Measurements from ENCODE around the gene SSR4.
"Not testable (repeated sequence)": the region's sequence is repeated elsewhere in the genome, so short reads cannot be mapped to it uniquely, and the experiment has no call there.

SSR4 gene

DNA sequence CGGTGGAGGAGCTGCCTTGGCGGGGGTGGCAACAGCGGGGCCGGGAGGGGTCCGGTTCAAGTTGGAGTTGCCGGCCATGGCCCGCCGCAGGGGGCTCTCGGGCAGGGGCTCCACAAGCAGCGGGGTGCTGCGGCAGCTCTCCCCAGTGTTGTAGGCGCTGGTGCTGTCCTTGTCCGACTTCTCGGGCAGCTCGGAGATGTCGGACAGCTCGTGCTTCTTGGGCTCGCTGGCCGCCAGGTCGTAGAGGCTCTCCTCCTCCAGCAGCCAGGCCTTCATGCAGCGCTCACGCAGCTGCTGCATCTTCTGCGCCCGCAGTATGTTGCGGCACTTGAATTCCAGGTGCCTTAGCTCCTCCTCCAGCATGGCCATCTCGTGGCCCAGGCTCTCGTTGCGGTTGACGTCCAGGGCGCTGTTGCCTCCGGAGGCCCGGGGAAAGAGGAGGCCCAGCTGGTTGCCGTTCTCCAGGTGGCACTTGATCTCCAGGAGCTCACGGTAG is 9.7 kb downstream of the SSR4 start:
- no peak for DNase-seq (ENCODE audit: low read depth in 2 of 2)

DNA sequence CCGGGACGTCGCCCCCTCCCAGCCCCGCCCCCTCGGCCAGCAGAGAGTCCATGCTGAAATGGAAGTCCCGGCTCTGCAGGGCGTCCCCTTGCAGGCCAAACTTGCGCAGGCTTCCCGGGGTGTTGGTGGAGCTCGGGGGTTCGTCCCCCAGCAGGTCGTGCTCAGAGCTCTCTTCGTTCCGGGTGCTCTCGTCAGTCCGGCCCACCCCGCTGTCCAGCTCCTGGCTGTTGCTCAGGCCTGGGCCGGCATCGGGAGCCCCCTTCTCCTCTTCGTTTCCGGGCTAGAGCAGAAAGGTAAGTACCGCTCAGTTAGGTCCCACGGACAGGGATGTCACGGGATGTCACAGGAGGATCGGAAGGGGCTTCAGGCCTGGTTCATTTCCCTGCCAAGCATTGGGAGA is 10.2 kb downstream of the SSR4 start:
- DNase-seq (ENCODE audit: low read depth in 2 of 2) = no peak

DNA sequence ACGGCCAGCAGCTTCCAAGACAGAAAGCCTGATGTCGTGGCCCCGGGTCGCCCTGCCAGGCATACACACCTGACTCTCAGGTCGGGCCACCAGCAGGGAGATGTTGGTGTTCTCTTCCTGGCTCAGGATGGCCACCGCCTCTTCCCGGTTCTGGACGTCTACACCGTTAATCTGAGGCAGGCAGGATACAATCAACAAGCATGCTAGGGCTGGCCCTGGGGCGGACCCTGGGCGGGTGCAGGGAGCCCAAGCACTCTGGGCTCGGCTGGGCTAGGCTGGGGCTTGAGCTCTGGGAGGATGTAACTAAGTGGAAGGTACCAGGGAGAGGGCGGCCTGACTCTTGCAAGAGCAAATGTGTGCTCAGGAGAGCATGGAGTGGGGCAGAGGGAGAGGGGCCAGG is 11.0 kb downstream of the SSR4 start:
- no peak for DNase-seq (ENCODE audit: low read depth in 2 of 2)

DNA sequence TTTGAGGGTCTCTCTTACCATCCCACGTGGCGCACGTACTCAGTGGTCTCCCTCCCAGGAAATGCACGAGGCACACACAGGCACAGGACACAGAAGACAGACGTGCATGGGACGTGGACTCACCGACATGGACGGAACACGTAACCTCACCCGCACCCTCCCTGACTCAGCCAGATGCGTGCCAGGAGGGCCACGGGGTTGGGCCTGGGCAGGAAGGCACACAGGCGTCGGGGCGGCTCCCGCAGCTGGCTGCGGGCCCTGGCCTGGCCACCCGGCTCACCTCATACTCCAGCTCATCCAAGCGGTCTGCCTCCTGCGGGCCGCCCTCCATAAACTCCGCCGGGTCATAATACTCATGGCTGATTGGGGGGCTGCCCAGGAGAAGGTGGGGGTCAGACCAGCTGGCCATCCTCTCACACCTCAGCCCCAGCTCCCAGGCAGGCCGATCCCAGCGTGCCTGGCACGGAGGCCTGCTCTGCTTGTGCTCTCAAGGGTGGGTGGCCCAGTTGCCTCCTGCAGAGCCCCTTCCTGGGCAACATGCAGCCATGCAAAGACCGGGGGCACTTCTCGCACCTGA is 12.6 kb downstream of the SSR4 start:
- DNase-seq (ENCODE audit: low read depth in 2 of 2) = no peak

DNA sequence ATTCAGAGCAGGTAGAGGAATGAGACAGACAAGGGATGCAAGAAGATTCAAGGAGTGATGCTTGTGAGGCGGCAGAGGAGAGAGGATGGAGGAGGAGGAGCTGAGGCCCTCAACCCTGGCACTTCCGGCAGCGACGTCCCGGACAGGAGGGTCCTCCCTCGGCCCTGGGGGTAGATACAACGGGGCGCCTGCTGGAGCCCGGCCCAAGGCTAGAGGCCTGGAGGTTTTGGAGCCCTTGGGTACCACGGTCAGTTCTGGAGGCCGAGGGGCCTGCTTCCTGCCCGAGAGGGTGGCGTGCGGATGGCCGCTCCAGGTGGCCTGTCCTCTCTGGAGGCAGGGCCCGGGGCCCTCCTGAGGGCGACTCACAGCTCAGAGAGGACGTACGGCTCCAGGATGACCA is 13.5 kb downstream of the SSR4 start:
- DNase-seq (ENCODE audit: low read depth in 2 of 2) = no peak

DNA sequence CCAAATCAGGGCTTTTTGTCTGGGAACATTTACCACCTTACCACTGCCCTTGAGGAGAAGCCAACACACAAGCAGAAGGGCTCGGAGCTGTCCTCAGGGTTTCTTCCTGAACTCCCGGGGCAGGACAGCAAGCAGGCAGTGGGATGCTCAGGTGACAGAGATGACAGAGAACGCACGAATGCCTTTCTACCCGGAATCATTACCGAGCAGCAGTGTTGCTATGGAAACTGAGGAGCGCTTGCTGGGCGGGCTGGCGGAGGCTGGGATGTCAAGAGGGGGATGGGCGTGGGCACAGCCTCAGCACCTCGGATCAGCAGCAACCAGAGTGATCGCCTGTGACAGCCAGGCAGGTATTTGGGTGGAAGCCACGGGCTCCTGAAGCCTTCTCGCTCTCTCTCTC is 17.8 kb downstream of the SSR4 start:
- no peak for DNase-seq (ENCODE audit: low read depth in 2 of 2)

DNA sequence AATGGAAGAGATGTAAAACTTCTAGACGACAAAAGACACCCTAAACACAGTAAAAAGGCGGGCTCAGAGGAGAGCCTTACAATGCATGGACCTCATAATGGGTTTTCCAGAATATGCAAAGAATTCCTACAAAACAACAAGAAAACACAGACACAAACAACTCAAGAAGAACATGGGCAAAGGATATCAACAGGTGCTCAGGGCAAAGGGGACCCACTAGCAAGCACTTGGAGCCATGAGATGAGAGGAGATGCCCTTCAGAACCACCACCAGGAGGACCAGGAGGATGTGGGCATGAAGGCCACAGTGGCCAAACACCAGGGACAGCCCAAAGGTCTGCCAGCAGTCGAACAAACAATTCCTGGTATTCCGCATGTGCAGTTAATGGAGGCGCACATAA is 18.7 kb downstream of the SSR4 start:
- no peak for DNase-seq (ENCODE audit: low read depth in 2 of 2)

DNA sequence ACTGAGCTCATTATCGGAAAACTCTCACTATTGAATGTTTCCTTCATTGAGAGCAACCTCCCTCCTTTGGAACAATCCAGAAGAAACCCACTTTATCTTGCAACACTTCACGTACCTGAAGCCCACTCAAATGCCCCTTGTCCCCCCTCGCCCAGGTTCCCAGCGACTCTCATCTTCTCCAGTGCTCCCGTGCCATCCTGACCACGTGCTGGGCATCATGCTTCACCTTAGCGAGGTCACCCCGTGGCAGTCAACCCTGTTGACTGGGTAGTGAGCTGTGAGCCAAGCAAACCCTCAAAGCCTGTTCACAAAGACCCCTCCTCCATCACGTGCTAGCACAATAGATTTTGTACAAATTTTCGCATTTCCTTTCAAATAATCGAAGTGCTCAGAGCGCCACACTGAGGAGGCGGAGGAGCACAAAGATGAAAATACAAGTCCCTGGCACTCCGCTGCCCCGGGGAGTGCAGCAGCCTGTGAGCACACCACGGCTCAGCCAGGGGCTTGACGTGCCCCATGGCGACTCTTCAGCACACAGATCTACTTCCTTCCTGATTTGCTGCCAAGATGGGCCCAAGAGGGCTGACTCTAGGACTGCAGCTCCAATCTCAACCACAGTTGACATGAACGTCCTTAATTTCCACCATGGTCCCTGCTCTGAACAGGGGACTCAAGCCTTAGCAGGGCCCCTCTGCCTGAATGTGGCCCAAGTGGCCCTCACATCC is 20.3 kb downstream of the SSR4 start:
- DNase-seq (ENCODE audit: low read depth in 2 of 2) = no peak

DNA sequence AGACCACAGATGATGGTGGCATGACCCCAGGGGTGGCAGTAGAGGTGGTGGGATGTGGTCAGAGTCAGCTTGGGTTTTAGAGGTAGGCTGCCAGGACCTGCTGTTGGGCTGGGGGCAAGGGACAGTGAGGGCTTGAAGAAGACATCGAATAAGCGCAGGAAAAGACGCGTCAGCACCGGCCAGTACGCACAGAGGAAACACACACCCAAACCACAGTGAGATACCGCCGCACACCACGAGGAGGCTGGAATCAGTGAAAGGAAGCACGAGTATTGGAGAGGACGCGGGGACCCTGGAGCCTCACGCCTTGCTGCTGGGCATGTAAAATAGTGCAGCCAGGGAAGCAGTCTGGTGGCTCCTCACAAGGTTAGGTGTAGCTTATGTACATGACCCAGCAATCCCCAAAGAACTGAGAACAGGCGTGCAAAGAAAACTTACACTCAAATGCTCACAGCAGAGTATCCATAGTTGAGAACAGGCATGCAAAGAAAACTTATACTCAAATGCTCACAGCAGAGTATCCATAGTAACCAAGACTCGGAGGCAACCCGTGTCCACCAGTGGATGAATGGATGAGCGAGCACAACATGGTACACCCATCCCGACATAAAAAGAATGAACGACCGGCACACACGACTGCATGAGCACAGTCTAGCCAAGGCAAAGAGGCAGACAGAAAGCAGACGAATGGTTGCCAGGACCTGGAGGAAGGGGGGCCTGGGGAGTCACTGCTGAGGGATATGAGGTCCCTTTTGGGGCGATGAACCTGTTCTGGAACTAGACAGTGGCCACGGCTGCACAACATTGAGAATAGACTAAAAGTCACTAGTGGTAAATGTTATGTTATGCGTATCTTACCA is 22.6 kb downstream of the SSR4 start:
- no peak for DNase-seq (ENCODE audit: low read depth in 2 of 2)

DNA sequence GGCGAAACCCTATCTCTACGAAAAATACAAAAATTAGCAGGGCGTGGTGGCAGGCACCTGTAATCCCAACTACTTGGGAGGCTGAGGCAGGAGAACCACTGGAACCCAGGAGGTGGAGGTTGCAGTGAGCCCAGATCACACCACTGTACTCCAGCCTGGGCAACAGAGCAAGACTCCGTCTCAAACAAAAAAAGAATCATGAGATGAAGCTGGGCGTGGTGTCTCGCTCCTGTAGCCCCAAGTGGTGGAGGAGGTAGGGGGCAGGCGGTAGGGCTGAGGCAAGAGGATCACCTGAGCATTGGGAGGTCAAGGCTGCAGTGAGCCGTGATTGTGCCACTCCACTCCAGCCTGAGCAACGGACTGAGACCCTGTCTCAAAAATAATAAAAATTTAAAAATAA is 23.6 kb downstream of the SSR4 start:
- not testable (repeated sequence) for DNase-seq (ENCODE audit: low read depth in 2 of 2)

DNA sequence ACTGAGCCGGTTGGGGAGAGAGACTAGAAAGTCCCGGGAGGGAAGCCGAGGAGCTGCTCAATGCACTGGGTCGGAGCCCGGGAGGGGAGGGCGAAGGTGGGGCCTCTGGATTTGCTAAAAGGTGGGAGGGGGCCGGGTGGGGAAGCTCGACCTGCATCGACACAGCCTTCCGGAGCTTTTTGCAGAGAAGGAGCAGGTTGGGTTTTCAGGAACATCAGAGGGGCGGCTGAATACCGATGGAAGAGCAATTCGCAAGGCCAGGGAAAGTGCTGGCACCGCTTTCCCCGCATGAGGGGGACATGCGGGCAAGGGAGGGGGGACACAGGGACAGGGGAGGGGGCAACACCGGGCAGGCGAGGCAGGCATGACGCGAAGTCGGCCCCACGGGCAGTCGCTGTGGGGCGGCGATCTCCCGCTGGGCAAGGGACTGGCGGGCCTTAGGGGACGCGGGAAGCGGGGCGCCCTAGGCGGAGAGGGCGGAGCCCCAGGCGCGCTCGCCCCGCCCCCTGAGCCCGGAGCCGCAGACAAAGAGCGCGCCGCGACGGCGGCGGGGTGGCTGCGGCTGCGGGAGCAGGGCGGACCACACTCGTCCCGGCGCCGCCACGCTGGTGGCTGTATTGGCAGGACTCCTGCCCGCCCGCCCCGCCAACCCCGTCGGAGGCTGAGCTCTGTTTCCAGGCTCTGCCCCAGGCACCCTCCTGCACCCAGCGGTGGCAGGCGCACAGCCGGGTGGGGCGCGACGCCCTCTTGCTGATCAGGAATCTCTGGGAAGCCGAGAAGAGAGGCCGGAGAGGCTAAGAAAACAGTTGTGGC is 24.3 kb downstream of the SSR4 start:
- DNase-seq (ENCODE audit: low read depth in 2 of 2) = peak in 1 of 2 donors; percentile 24

DNA sequence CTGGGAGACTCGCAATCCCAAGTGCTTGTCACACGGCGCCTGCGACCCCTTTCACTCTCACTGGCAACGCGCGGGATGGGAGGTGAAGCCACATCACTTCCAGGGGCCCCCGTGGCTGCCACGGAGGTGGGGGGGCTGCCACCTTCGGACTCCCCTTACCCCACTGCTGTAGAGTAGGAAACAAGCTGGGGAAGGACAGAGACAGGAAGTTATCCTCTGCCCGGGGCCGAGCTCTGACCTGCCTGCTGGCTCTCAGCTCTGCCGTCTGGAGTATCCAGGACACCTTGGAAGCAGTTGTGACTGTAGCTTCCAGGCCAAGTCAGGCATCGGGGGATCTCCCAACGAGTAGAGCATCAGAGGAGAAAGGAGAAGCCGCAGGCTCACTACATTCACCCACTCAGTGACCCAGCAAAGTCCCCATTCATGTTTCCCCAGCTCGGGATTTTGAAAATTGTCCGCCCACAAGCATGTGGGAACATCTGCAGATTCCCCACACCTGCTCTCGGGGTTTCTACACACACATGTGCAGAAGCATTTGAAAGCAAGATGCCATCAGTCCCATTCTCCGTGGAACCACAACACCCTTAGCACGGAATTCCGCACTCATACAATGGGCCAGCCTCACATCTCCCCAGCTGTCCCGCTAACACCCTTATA is 25.0 kb downstream of the SSR4 start:
- no peak for DNase-seq (ENCODE audit: low read depth in 2 of 2)

DNA sequence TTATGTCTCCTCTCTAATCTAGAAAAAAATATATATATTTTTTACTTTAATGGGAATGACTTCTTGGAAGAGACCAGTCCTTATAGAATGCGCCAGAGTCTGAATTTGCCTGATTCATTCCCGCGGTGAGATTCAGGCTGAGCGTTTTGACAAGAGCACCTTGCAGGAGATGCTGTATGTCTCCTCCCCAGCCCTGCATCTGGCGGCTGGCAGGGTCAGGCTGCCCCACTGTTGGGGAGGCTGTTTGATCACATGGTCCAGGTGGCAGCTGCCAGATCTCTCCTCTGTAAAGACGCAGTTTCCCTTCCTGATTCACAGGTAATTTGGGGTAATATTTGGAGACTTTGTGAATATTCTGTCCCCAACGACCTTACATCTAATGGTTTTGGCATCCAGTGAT is 26.1 kb downstream of the SSR4 start:
- DNase-seq (ENCODE audit: low read depth in 2 of 2) = no peak

DNA sequence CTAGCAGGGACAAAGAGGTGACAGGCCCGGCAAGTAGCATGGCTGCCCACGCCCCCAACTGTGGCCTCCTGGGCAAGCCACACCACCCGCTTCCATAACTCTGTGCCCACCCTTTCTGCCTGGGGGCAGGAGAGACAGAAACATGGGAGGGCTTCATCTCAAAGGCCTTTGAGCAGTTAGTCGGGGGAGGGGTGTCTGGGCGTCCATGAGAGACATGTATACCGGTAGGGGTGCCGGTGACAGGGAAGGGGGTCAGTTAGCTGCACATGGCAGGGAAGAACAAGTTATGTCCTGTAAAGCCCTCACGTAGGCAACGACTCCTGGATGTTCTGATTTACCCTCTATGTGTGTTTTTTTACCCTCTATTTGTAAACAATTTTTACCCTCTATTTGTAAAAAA is 26.6 kb downstream of the SSR4 start:
- no peak for DNase-seq (ENCODE audit: low read depth in 2 of 2)

DNA sequence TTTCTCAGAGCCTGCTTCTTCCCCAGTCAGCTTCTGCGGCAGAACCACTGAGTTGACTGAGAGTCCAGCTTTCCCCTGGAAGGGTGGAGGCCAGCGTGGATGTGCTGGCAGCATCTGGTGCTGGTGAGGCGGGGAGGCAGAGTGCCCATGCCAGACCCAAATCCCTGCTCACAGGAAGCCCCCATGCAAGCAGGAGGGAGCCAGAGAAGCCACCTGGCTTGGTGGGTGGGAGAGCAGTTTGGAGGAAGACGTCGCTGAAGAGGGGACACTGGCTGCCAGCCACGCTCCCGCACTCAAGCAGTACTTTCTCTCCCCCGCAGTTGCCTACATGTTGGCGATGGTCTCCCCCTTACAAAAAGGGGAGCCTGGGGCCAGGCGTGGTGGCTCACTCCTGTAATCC is 29.9 kb downstream of the SSR4 start:
- DNase-seq (ENCODE audit: low read depth in 2 of 2) = no peak

DNA sequence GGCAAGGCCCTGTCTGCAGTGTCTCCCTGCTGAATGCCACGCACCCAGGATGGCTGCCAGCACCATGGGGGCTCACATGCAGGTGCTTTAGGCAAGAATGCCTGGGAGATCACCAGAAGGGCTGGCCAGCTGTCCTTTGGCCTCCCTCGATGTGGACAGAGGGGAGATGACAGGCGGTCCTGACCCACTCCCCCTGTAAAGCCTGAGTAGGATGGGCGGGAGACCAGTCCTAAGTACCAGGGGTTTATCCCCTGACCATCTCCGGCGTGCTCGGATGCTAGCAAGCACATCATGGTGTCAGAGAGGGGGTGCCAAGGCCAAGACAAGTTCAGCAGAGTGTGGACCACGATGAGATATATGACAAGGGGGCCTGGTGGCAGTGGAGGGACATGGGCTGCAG is 30.6 kb downstream of the SSR4 start:
- no peak for DNase-seq (ENCODE audit: low read depth in 2 of 2)

DNA sequence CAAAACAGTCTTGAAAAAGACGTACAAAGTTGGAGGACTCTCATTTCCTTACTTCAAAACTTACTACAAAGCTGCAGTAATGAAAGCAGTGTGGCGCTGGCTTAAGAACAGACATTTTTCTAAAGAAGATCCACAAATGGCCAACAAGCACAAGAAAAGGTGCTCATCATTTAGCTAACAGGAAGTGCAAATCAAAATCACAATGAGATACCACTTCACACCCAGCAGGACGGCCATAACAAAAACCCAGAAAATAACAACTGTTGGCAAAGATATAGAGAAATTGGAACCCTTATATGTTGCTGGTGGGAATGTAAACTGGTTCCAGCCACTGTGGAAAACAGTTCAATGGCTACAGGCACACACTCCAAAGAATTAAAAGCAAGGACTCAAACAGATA is 32.5 kb downstream of the SSR4 start:
- no peak for DNase-seq (ENCODE audit: low read depth in 2 of 2)

DNA sequence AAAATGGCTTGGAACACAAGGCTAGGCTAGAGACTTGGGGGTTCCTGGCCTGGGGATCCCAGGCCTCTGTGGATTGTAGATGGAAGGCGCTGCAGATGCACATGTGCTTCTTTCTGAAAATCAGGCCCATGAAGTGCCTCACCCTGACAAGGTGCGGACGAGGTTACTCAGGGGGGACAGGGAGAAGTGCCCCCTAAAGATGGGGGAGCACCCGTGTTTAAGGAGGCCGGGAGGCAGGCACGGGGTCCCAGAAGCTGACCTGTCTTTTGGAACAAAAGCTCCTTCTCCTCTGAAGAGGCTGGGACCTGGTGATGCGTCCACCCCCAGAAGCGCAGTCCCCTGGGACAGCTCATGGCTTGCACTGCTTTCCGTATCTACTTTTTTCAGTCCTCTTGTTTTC is 33.4 kb downstream of the SSR4 start:
- no peak for DNase-seq (ENCODE audit: low read depth in 2 of 2)

DNA sequence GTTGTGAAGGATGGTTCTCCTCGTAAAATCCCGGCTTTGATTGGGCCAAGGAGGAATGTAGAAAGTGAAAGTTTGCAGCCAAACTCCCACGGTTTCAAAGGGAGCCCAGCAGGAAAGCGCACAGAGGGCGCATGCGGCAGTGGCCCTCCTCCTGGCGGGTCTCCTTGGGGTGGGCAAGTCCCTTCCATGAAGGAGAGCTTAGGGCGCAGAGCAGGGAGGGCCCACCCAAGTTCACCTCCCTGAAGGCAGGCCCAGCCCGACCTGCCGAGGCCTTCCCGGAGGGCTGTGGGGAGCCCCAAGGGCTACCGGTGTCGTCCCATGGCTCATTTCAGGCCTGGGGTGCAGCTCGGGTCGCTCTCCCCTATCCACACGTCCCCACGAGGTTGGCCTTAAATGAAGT is 33.8 kb downstream of the SSR4 start:
- DNase-seq (ENCODE audit: low read depth in 2 of 2) = no peak

DNA sequence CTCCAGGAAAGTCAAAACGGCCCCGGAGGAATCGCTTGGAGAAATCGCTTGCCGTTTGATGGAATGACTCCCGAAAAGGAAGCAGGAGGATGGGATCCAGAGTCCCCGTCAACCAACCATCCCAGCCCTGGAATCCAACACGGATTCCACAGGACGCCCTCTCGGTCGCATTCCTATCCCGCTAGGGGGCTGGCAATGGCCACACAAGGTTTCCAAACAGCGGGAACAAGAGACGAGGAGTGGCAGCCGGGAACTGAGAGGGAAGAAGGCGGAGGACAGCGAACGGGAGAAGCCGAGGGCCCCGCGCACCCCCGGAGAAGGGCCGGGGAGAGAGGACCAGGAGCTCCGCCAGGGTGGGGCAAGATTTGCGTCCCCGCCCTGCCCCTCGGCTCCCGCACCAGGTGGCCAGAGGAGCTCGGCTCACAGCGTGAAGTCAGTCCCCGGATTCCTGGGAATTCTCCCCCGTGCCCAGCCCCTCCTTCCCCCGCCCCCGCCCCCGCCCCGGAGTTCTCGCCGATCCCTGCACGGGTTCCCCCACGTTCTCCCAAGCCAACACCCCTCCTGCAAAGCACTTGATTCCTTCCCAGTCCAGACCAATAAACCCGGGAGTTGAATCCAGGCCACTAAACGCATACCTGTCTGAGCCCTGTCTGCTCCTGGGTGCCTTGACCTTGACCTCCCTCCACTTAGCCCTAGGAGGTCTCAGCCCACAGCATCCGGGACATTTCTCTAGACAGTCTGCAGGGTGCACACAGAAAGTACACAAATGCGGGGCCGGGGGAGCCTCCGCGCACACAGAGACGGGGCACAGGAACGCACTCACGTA is 34.5 kb downstream of the SSR4 start:
- no peak for DNase-seq (ENCODE audit: low read depth in 2 of 2)

DNA sequence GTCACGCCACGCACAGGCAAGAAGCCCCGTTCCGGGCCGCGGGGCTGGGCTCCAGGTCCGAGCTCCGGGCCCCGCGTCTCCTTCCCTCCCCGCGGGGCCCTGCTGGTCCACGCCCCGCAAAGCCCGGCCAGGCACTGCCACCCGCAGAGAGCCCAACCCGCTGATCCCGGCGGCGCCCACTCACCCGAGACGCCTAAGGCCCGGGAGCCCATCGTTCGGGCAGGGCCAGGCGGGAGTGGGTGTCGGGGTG is 35.0 kb downstream of the SSR4 start:
- DNase-seq (ENCODE audit: low read depth in 2 of 2) = no peak
